HFFc6 (cell line): Measurements from ENCODE around the gene GMEB1. TPM values are rescaled to one million over a fixed set of nuclear protein-coding genes. Genes with fewer than 3 reads are reported as not detected.

Experiments
- DNase-seq: peaks from one replicate; pipeline ENCODE4 v3.0.0-alpha.2; 2018
- H3K27ac Mint-ChIP-seq: 2 replicates; pipeline ENCODE4 v1.8.0; 2020; ENCODE audit warnings: mild to moderate bottlenecking, mixed read lengths
- H3K27me3 Mint-ChIP-seq: 2 replicates; pipeline ENCODE4 v1.8.0; 2021; ENCODE audit warnings: mild to moderate bottlenecking, moderate library complexity, mixed read lengths; ENCODE audit not compliant: insufficient read depth
- H3K36me3 Mint-ChIP-seq: 2 replicates; pipeline ENCODE4 v1.8.0; 2021; ENCODE audit warnings: low read depth, mixed read lengths
- H3K4me1 Mint-ChIP-seq: 2 replicates; pipeline ENCODE4 v1.8.0; 2020; ENCODE audit warnings: low read depth, mixed read lengths
- H3K4me3 Mint-ChIP-seq: 2 replicates; pipeline ENCODE4 v1.8.0; 2020; ENCODE audit warnings: mild to moderate bottlenecking, moderate library complexity, mixed read lengths
- H3K9me3 Mint-ChIP-seq: 2 replicates; pipeline ENCODE4 v1.8.0; 2020; ENCODE audit warnings: mild to moderate bottlenecking, mixed read lengths
- long read RNA-seq: library from polyadenylated mRNA; unstranded; transcript quantifications from one replicate; pipeline ENCODE4 v2.0.0, GENCODE V29; 2019
- total RNA-seq, 6 experiments: library from RNA; stranded (reverse); fragmentation: NEBNext Ultra II Directional; extraction: Animal tissue kit (Norgen Biotek cat#: 25700); gene quantifications; 2 replicates in 1 of 6; 3 replicates in 5 of 6; pipeline ENCODE4 v1.2.3, GENCODE V29; 2021
- TF ChIP-seq, protein P1 (sequence below): fragments of 200-600 bp; sonication (generic); IDR thresholded peaks from 2 replicates; pipeline ENCODE4 v1.5.0; 2021; ENCODE audit warnings: antibody characterized with exemption, mild to moderate bottlenecking

Gene GMEB1, protein sequence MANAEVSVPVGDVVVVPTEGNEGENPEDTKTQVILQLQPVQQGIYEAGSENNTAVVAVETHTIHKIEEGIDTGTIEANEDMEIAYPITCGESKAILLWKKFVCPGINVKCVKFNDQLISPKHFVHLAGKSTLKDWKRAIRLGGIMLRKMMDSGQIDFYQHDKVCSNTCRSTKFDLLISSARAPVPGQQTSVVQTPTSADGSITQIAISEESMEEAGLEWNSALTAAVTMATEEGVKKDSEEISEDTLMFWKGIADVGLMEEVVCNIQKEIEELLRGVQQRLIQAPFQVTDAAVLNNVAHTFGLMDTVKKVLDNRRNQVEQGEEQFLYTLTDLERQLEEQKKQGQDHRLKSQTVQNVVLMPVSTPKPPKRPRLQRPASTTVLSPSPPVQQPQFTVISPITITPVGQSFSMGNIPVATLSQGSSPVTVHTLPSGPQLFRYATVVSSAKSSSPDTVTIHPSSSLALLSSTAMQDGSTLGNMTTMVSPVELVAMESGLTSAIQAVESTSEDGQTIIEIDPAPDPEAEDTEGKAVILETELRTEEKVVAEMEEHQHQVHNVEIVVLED
- total RNA-seq = 10 to 100 TPM; 11.1 to 13.2 (median 12.0) TPM
- long read RNA-seq, full-length matches to known transcripts = 11 of 16 reads
- long read RNA-seq, partial matches to known transcripts = 4 of 16 reads
- long read RNA-seq, other reads (novel, unspliced or antisense) = 1 of 16 reads

DNA sequence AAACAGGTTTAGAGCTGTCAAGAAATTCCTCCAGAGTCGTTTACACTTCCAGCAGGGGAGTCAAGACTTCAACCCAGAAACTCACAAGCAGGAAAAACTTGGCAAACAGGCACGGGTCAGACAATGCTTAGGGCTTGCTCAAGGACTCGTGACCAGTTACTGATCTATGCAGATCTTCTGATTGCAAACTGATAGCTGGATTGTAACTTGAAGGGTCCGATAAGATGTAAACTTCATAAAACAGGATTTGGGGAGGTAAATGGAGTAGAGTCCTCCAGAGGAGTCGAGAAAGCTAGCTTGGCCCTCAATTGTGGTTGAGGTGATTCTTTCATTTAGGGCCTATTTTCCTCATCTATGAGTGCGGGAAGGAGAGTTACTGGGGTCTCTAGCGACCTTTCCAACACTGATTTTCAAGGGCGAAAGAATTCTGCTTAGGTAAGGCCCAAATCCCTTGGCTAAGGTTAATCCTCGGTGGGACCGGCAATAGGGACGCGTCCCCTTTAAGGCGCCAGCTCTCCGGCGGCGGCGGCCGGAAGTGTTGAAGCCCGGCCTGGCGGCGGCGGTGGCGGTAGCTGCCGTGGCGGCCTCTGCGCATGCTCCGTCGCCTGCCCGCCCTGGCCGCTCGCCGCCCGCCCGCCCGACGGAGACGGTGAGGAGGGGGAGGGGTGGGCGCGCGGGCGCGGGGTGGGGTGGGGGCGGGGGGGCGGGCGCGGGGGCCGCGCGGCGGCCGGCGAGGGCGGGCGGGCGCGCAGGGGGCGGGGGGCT lies at the start of gene GMEB1:
Gene GMEB1, plus strand, starts transcription at position 594 of the 765 bp plus-strand sequence. CDS start 14,829 bp downstream, outside the sequence.
- DNase-seq = peak; percentile 68
- Mint-ChIP-seq H3K27me3 (no peaks in the 10 kb centered on the region; the same call in 1 of the 2 replicates), H3K36me3 (peaks cover 7% of the 10 kb centered on the region), H3K4me3 (peak within 1 kb of the TSS; percentile 98), H3K9me3 (no peaks in the 10 kb centered on the region), H3K27ac (peak within 1 kb of the TSS; percentile 97), H3K4me1 (peaks cover 24% of the 10 kb centered on the region)
- TF ChIP-seq, protein P1, sequence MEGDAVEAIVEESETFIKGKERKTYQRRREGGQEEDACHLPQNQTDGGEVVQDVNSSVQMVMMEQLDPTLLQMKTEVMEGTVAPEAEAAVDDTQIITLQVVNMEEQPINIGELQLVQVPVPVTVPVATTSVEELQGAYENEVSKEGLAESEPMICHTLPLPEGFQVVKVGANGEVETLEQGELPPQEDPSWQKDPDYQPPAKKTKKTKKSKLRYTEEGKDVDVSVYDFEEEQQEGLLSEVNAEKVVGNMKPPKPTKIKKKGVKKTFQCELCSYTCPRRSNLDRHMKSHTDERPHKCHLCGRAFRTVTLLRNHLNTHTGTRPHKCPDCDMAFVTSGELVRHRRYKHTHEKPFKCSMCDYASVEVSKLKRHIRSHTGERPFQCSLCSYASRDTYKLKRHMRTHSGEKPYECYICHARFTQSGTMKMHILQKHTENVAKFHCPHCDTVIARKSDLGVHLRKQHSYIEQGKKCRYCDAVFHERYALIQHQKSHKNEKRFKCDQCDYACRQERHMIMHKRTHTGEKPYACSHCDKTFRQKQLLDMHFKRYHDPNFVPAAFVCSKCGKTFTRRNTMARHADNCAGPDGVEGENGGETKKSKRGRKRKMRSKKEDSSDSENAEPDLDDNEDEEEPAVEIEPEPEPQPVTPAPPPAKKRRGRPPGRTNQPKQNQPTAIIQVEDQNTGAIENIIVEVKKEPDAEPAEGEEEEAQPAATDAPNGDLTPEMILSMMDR = no peak

- Mint-ChIP-seq H3K4me1 (no peaks in the 10 kb centered on the region), H3K9me3 (no peaks in the 10 kb centered on the region), H3K27ac (no peak overlapping the region), H3K27me3 (no peaks in the 10 kb centered on the region), H3K36me3 (peaks cover 5% of the 10 kb centered on the region; the same call in 1 of the 2 replicates), H3K4me3 (no peak overlapping the region)
- DNase-seq = no peak
- TF ChIP-seq, protein P1 = no peak
Measured at GRCh38 chr1:28631713-28632112, 36.9 kb upstream of the GMEB1 start.

GRCh38 chr1:28632560-28632959 lies 36.0 kb upstream of the GMEB1 start:
- Mint-ChIP-seq H3K4me1 (no peaks in the 10 kb centered on the region), H3K27ac (no peak overlapping the region), H3K4me3 (no peak overlapping the region), H3K9me3 (no peaks in the 10 kb centered on the region), H3K27me3 (no peaks in the 10 kb centered on the region), H3K36me3 (peaks cover 5% of the 10 kb centered on the region; the same call in 1 of the 2 replicates)
- no peak for DNase-seq
- TF ChIP-seq, protein P1 = no peak

GRCh38 chr1:28640766-28641165 lies 27.8 kb upstream of the GMEB1 start:
- Mint-ChIP-seq H3K36me3 (peaks cover 5% of the 10 kb centered on the region; the same call in 1 of the 2 replicates), H3K27ac (peak overlapping the region; percentile 16; the same call in 1 of the 2 replicates), H3K4me3 (peak overlapping the region; percentile 100)

More at GRCh38 chr1:28640766-28641165, 27.8 kb upstream of the GMEB1 start:
- Mint-ChIP-seq H3K9me3 (no peaks in the 10 kb centered on the region), H3K4me1 (peaks cover 27% of the 10 kb centered on the region), H3K27me3 (peaks cover 6% of the 10 kb centered on the region; the same call in 1 of the 2 replicates)
- peak; percentile 22 for DNase-seq
- TF ChIP-seq, protein P1 = peak; percentile 61
